GM12878 (cell line): ENCODE data around the gene KRTAP4-1. TPM values are rescaled to one million over a fixed set of nuclear protein-coding genes. Genes with fewer than 3 reads are reported as not detected.

ENCODE experiments used
- ATAC-seq: fragments of 200-7000 bp; cut with Tn5 transposase; 3 replicates; pipeline ENCODE4 v1.9.1; 2020; ENCODE audit warnings: mild to moderate bottlenecking, moderate library complexity
- BruUV-seq: library from RNA; stranded (reverse); fragments of 400-500 nt; replicated peaks from 2 replicates; lab custom pipeline; 2021; lab: Mats Ljungman, UMichigan
- CTCF ChIA-PET: fragments of 300-600 bp; sonication (Branson Sonifier 250); formaldehyde crosslinking; extraction: SDS; loops from one replicate; lab custom pipeline; 2021; ENCODE audit warnings: inconsistent platforms; lab: Yijun Ruan, JAX
- POLR2A ChIA-PET: fragments of 350-600 bp; formaldehyde crosslinking; extraction: SDS; loops from one replicate; lab custom pipeline; 2021; ENCODE audit warnings: inconsistent platforms; lab: Charles Lee
- RAD21 ChIA-PET: fragments of 300-600 bp; sonication (Branson Sonifier 250); formaldehyde crosslinking; loops from one replicate; lab custom pipeline; 2023; ENCODE audit warnings: antibody characterized with exemption; ENCODE audit not compliant: unreplicated experiment; lab: Charles Lee
- SMC1A ChIA-PET: fragments of 300-600 bp; sonication (Branson Sonifier 250); formaldehyde crosslinking; loops from one replicate; lab custom pipeline; 2023; ENCODE audit not compliant: unreplicated experiment, uncharacterized antibody; lab: Charles Lee
- DNase-seq: peaks from one replicate; pipeline ENCODE4 v3.0.0-alpha.2; 2011; ENCODE audit warnings: low read depth, low spot score
- FAIRE-seq: peaks from 3 replicates; lab custom pipeline; 2011; peaks lifted over from hg19 to GRCh38; lab: Jason Lieb, UNC
- H2AFZ ChIP-seq: 2 replicates; pipeline ENCODE4 v1.6.0; 2011; ENCODE audit warnings: low read depth, low read length, control low read depth; ENCODE audit not compliant: control insufficient read depth
- H3K27ac ChIP-seq: 2 replicates; pipeline ENCODE4 v1.5.1; 2011; ENCODE audit warnings: control low read depth; ENCODE audit not compliant: control insufficient read depth, insufficient read depth
- H3K27me3 ChIP-seq, 2 experiments: replicated peaks in 1 of 2; 2 replicates each; pipeline versions ENCODE4 v1.6.0 to v1.6.1; 2011; ENCODE audit warnings: low read length in 1 of 2; ENCODE audit not compliant: control insufficient read depth in 2 of 2, insufficient read depth in 2 of 2
- H3K36me3 ChIP-seq, 2 experiments: 2 replicates each; pipeline ENCODE4 v1.5.1; 2011; ENCODE audit warnings: low read length in 1 of 2; ENCODE audit not compliant: control insufficient read depth in 2 of 2, insufficient read depth in 2 of 2
- H3K4me1 ChIP-seq: 2 replicates; pipeline ENCODE4 v1.6.1; 2011; ENCODE audit warnings: mild to moderate bottlenecking, low read length, moderate library complexity, mixed read lengths; ENCODE audit not compliant: control insufficient read depth, insufficient read depth
- H3K4me2 ChIP-seq: 2 replicates; pipeline ENCODE4 v1.6.0; 2011; ENCODE audit warnings: control low read depth; ENCODE audit not compliant: control insufficient read depth, insufficient read depth
- H3K4me3 ChIP-seq: fragments of 200-600 bp; sonication (generic); 2 replicates; pipeline ENCODE4 v1.5.1; 2016
- H3K79me2 ChIP-seq: 2 replicates; pipeline ENCODE4 v1.6.0; 2011; ENCODE audit warnings: low read length; ENCODE audit not compliant: control insufficient read depth, insufficient read depth
- H3K9ac ChIP-seq: 2 replicates; pipeline ENCODE4 v1.8.0; 2011; ENCODE audit warnings: low read length, control low read depth, mixed read lengths; ENCODE audit not compliant: control insufficient read depth, insufficient read depth
- H3K9me3 ChIP-seq: replicated peaks from 3 replicates; pipeline ENCODE4 v1.5.1; 2011; ENCODE audit warnings: mild to moderate bottlenecking, low read length; ENCODE audit not compliant: control insufficient read depth, insufficient read depth
- H4K20me1 ChIP-seq: 2 replicates; pipeline ENCODE4 v1.6.0; 2011; ENCODE audit not compliant: control insufficient read depth, insufficient read depth
- EGR1 ChIP-seq, 2 experiments: IDR thresholded peaks; 1 replicate in 1 of 2; 2 replicates in 1 of 2; pipeline ENCODE4 v1.6.1; 2011 to 2012; ENCODE audit warnings: low read depth in 2 of 2, low read length in 2 of 2, borderline replicate concordance in 1 of 2, mild to moderate bottlenecking in 1 of 2, moderate library complexity in 1 of 2
- ETV6 ChIP-seq, 2 experiments: fragments of 450-650 bp in 1 of 2; IDR thresholded peaks in 1 of 2; conservative IDR thresholded peaks in 1 of 2; 2 replicates each; pipeline ENCODE4 v1.6.1; 2014; ENCODE audit warnings: antibody characterized with exemption in 1 of 2, borderline replicate concordance in 1 of 2, low read depth in 1 of 2, mild to moderate bottlenecking in 1 of 2, moderate library complexity in 1 of 2
- EZH2 ChIP-seq: IDR thresholded peaks from 2 replicates; pipeline ENCODE4 v1.6.1; 2012; ENCODE audit warnings: low read depth, mild to moderate bottlenecking, control low read depth, inconsistent platforms, low read length, borderline replicate concordance; ENCODE audit not compliant: control insufficient read depth
- HDGF ChIP-seq: fragments of 450-650 bp; IDR thresholded peaks from 2 replicates; pipeline ENCODE4 v1.6.1; 2016; ENCODE audit warnings: antibody characterized with exemption
- MEF2B ChIP-seq: fragments of 450-650 bp; IDR thresholded peaks from 2 replicates; pipeline ENCODE4 v1.6.1; 2018; ENCODE audit warnings: mild to moderate bottlenecking, moderate library complexity; ENCODE audit not compliant: partially characterized antibody, poor library complexity, severe bottlenecking
- NBN ChIP-seq: fragments of 450-650 bp; IDR thresholded peaks from 2 replicates; pipeline ENCODE4 v1.6.1; 2016
- NFIC ChIP-seq: IDR thresholded peaks from 2 replicates; pipeline ENCODE4 v1.6.1; 2012; ENCODE audit warnings: low read depth, mild to moderate bottlenecking, inconsistent platforms, low read length, moderate library complexity
- NR2C2 ChIP-seq: IDR thresholded peaks from 2 replicates; pipeline ENCODE4 v1.6.1; 2011; ENCODE audit warnings: borderline replicate concordance, low read depth; ENCODE audit not compliant: control insufficient read depth, insufficient read length
- NRF1 ChIP-seq: conservative IDR thresholded peaks from 2 replicates; pipeline ENCODE4 v1.6.1; 2011; ENCODE audit warnings: mild to moderate bottlenecking, low read depth, low read length, improper control_type of control experiment
- PAX5 ChIP-seq: IDR thresholded peaks from 2 replicates; pipeline ENCODE4 v1.6.1; 2011; ENCODE audit warnings: low read depth, low read length, borderline replicate concordance
- RBBP5 ChIP-seq: fragments of 200-600 bp; sonication (generic); conservative IDR thresholded peaks from 2 replicates; pipeline ENCODE4 v1.6.1; 2016
- RELA ChIP-seq: fragments of 450-650 bp; IDR thresholded peaks from 2 replicates; pipeline ENCODE4 v1.8.0; 2014; ENCODE audit warnings: borderline replicate concordance; ENCODE audit not compliant: partially characterized antibody
- RFX5 ChIP-seq: IDR thresholded peaks from 2 replicates; pipeline ENCODE4 v1.6.1; 2011; ENCODE audit warnings: low read depth, low read length, improper control_type of control experiment
- RUNX3 ChIP-seq: IDR thresholded peaks from 2 replicates; pipeline ENCODE4 v1.6.1; 2012; ENCODE audit warnings: low read length, inconsistent platforms
- TCF12 ChIP-seq: IDR thresholded peaks from 2 replicates; pipeline ENCODE4 v1.6.1; 2011; ENCODE audit warnings: low read depth, mild to moderate bottlenecking, low read length
- USF1 ChIP-seq: IDR thresholded peaks from 2 replicates; pipeline ENCODE4 v1.6.1; 2011; ENCODE audit warnings: borderline replicate concordance, low read depth, mild to moderate bottlenecking, moderate library complexity, mixed read lengths, low read length; ENCODE audit not compliant: insufficient read depth; ENCODE audit errors: extremely low read length
- USF2 ChIP-seq: IDR thresholded peaks from 2 replicates; pipeline ENCODE4 v1.6.1; 2011; ENCODE audit warnings: low read depth, low read length, improper control_type of control experiment, borderline replicate concordance
- ZNF622 ChIP-seq: fragments of 450-650 bp; IDR thresholded peaks from 2 replicates; pipeline ENCODE4 v1.6.1; 2017; ENCODE audit warnings: mild to moderate bottlenecking, inconsistent platforms
- WGBS: methylation state at CpG from one replicate; pipeline ENCODE4 v1.1.6; 2016; ENCODE audit warnings: low lambda C conversion rate; ENCODE audit not compliant: insufficient replicate concordance, insufficient coverage; ENCODE audit errors: missing lambda C conversion rate; 5-methylcytosine and 5-hydroxymethylcytosine counted together
- in situ Hi-C: fragments of 300-500 bp; cut with MboI; formaldehyde crosslinking; loops from 9 replicates; pipeline ENCODE4 v1.14.3; 2018; ENCODE audit warnings: mixed read lengths
- intact Hi-C: fragments of 100-400 bp; cut with micrococcal nuclease; formaldehyde crosslinking; loops from one replicate; pipeline ENCODE4 v1.14.2; 2022; ENCODE audit not compliant: unreplicated experiment
- polyA plus RNA-seq, 11 experiments: library from polyadenylated mRNA; depleted of rRNA in 4 of 11; unstranded in 6 of 11; stranded (reverse) in 5 of 11; fragments of >200 nt; fragmentation: Nextera tagmentation in 4 of 11; fragmentation: Illumina TruSeq in 1 of 11; extraction: Ambion mirVana in 4 of 11; extraction: Trizol in 1 of 11; gene quantifications; 1 replicate in 1 of 11; 2 replicates in 10 of 11; pipeline versions ENCODE4 v1.2.1 to v1.2.3, GENCODE V29; 2011 to 2016; ENCODE audit warnings: inconsistent platforms in 2 of 11, missing spikeins in 2 of 11, low read depth in 1 of 11
- total RNA-seq, 4 experiments: library from RNA; depleted of rRNA in 3 of 4; stranded (reverse); fragments of >200 nt in 3 of 4; fragmentation: Illumina TruSeq in 1 of 4; extraction: Trizol in 1 of 4; gene quantifications; 2 replicates each; pipeline versions ENCODE4 v1.2.1 to v1.2.3, GENCODE V29; 2013 to 2021
- TF ChIP-seq, protein P1 (sequence below): IDR thresholded peaks from 2 replicates; pipeline ENCODE4 v1.6.1; 2011; ENCODE audit warnings: low read depth, mild to moderate bottlenecking, low read length, moderate library complexity, borderline replicate concordance; ENCODE audit errors: extremely low read depth

KRTAP4-1 gene
- total and polyA plus RNA-seq, 10 of the 15 experiments (the other 5 are each of a cell fraction or from before 2014, with no cell fraction given), result not detected

DNA sequence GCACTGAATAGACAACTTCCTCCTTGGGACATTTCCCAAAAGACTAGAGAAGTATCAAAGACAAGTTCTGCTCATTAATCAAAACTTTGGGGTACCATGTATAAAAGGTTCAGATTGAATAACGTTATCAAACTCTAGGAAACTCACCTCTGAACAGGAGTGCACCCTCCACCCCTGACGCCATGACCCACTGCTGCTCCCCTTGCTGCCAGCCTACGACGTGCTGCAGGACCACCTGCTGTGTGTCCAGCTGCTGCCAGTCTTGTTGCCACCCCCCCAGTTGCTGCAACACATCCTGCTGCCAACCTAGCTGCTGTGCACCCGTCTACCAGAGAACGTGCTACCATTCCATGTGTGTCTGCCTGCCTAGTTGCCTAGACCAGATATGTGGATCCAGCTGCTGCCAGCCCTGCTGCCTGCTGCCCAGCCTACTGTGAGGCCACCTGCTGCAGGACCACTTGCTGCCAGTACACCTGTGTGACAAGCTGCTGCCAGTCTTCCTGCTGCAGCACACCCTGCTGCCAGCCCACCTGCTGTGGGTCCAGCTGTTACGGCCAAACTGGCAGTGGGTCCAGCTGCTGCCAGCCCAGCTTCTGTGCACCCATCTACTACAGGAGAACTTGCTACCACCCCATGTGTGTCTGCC lies 27.9 kb upstream of the KRTAP4-1 start:
- ATAC-seq, result no peak
- Histone ChIP-seq H4K20me1 (no peaks in the 10 kb centered on the region), H3K9me3 (no peaks in the 10 kb centered on the region), H3K27ac (no peak overlapping the region), H2AFZ (no peak overlapping the region), H3K4me1 (no peaks in the 10 kb centered on the region), H3K27me3 (no peaks in the 10 kb centered on the region; a peak in 1 of 4 replicates), H3K36me3 (no peaks in the 10 kb centered on the region), H3K79me2 (no peaks in the 10 kb centered on the region), H3K9ac (no peak overlapping the region), H3K4me2 (no peak overlapping the region), H3K4me3 (no peak overlapping the region)
- ChIA-PET CTCF (no interaction called here), RAD21 (no interaction called here), SMC1A (no interaction called here), POLR2A (no interaction called here)
- TF ChIP-seq ZNF622 (no peak), PAX5 (no peak), NRF1 (no peak), EZH2 (no peak), NFIC (no peak), TCF12 (no peak), RBBP5 (no peak), ETV6 (conservative IDR thresholded peaks at IDR 0.05 in 1 of 2, IDR thresholded peaks at IDR 0.05 in 1 of 2; ENCODE audit: borderline replicate concordance in 1 of 2, low read depth in 1 of 2) (no peak), HDGF (no peak), NR2C2 (no peak), USF2 (no peak), NBN (no peak), RUNX3 (no peak), MEF2B (no peak), USF1 (no peak), RFX5 (no peak), EGR1 (IDR thresholded peaks at IDR 0.05; ENCODE audit: borderline replicate concordance in 1 of 2, low read depth in 2 of 2, low read length in 2 of 2) (no peak), RELA (no peak)
- TF ChIP-seq, protein P1, sequence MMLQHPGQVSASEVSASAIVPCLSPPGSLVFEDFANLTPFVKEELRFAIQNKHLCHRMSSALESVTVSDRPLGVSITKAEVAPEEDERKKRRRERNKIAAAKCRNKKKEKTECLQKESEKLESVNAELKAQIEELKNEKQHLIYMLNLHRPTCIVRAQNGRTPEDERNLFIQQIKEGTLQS, result no peak
- WGBS, result 14% methylated on average over 7 of the region's 7 CpGs
- DNase-seq, result no peak
- BruUV-seq, result no TSS peak
- in situ Hi-C loops (no loop called here), intact Hi-C loops (no loop called here)
- FAIRE-seq, result no peak
